Loucy (cell line): ENCODE measurements around the gene SFSWAP.

Experiments used
- CTCF ChIP-seq: fragments of 200-600 bp; sonication (generic); conservative IDR thresholded peaks from 2 replicates; pipeline ENCODE4 v1.5.1; 2014; ENCODE audit warnings: mild to moderate bottlenecking, antibody characterized with exemption, low read length
- EZH2phosphoT487 ChIP-seq: fragments of 200-600 bp; IDR thresholded peaks from 2 replicates; pipeline ENCODE4 v1.6.1; 2018; ENCODE audit warnings: antibody characterized with exemption, mild to moderate bottlenecking, moderate library complexity, borderline replicate concordance

GRCh38 chr12:131710464-131711457 is at the start of gene SFSWAP:
- TF ChIP-seq EZH2phosphoT487, result no peak
- TF ChIP-seq CTCF, result no peak
